PFSK-1 (cell line): ENCODE data around the gene C1orf167.

ENCODE experiments used
- FOXP2 ChIP-seq: optimal IDR thresholded peaks from 2 replicates; pipeline ENCODE3; 2011; ENCODE audit warnings: borderline replicate concordance, control low read depth, inconsistent platforms; ENCODE audit not compliant: insufficient read depth; ENCODE audit errors: extremely low read length, extremely low read depth
- POLR2AphosphoS5 ChIP-seq: IDR thresholded peaks from 2 replicates; pipeline ENCODE4 v1.6.1; 2012; ENCODE audit warnings: low read depth, mild to moderate bottlenecking, control low read depth, low read length, moderate library complexity
- REST ChIP-seq, 2 experiments: IDR thresholded peaks; 2 replicates each; pipeline versions ENCODE4 v1.6.1 to v1.8.0; 2011 to 2012; ENCODE audit warnings: low read depth in 2 of 2, low read length in 2 of 2, control low read depth in 1 of 2, inconsistent platforms in 1 of 2, mild to moderate bottlenecking in 1 of 2, moderate library complexity in 1 of 2; ENCODE audit not compliant: insufficient read depth in 1 of 2
- SIN3A ChIP-seq: IDR thresholded peaks from 2 replicates; pipeline ENCODE4 v1.6.1; 2012; ENCODE audit warnings: mild to moderate bottlenecking, low read length, moderate library complexity, borderline replicate concordance; ENCODE audit not compliant: insufficient read depth
- TAF1 ChIP-seq: IDR thresholded peaks from 2 replicates; pipeline ENCODE4 v1.6.1; 2012; ENCODE audit warnings: low read length, control low read depth, borderline replicate concordance; ENCODE audit not compliant: insufficient read depth

C1orf167 gene

GRCh38 chr1:11767922-11768704 is 6.1 kb downstream of the C1orf167 start:
- TF ChIP-seq FOXP2 (no peak), TAF1 (no peak), POLR2AphosphoS5 (no peak), REST (IDR thresholded peaks at IDR 0.05; ENCODE audit: insufficient read depth in 1 of 2, low read depth in 2 of 2, low read length in 2 of 2) (no peak), SIN3A (no peak)

GRCh38 chr1:11768821-11769220 is 6.8 kb downstream of the C1orf167 start:
- TF ChIP-seq SIN3A: no peak
- no peak for TF ChIP-seq POLR2AphosphoS5
- no peak for TF ChIP-seq REST (IDR thresholded peaks at IDR 0.05; ENCODE audit: insufficient read depth in 1 of 2, low read depth in 2 of 2, low read length in 2 of 2)
- TF ChIP-seq TAF1: no peak
- TF ChIP-seq FOXP2: no peak

- TF ChIP-seq TAF1 (no peak), FOXP2 (no peak), SIN3A (no peak), POLR2AphosphoS5 (no peak), REST (IDR thresholded peaks at IDR 0.05; ENCODE audit: insufficient read depth in 1 of 2, low read depth in 2 of 2, low read length in 2 of 2) (no peak)
Observed at GRCh38 chr1:11769274-11769673, 7.3 kb downstream of the C1orf167 start.

GRCh38 chr1:11770011-11770410 is 8.0 kb downstream of the C1orf167 start:
- TF ChIP-seq SIN3A (no peak), REST (IDR thresholded peaks at IDR 0.05; ENCODE audit: insufficient read depth in 1 of 2, low read depth in 2 of 2, low read length in 2 of 2) (no peak), TAF1 (no peak), POLR2AphosphoS5 (no peak)
